ENCODE data around the gene AGTRAP. TPM values are rescaled to one million over a fixed set of nuclear protein-coding genes. Genes with fewer than 3 reads are reported as not detected.

Gene AGTRAP
- total and polyA plus RNA-seq, 4 donors: 22.2 to 61.2 (median 36.9) TPM

DNA sequence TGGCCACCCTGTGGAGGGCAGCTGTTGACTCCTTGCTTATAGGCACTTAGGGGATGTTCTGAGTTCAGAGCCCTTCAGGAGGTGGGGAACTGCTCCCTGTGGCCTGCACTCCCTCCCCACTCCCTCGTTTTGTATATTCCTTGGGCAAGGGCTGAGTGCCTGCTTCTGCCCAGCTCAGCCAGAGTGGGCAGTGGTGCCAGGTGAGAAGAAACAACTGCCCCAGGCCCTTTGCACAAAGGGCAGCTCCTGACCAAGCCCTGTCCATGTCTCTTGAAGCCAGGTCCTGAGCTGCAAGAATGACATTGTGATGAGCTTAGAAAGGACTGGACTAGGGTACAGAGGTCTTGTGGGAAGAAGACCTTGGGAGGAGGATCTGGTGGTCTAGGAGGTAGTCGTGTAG, 2.2 kb downstream of the AGTRAP start:
- ATAC-seq (ENCODE audit: low FRiP score): no peak
- no peak for DNase-seq
- Histone ChIP-seq H3K9me3 (ENCODE audit: control insufficient read depth, low read length) (no peaks in the 10 kb centered on the region), H3K27ac (ENCODE audit: low read depth in 1 of 2, low read length in 2 of 2) (no peak overlapping the region), H3K36me3 (ENCODE audit: control insufficient read depth in 1 of 2, insufficient read depth in 2 of 2, low read length in 1 of 2) (no peaks in the 10 kb centered on the region), H3K4me1 (ENCODE audit: control insufficient read depth in 1 of 2, insufficient read depth in 2 of 2, low read length in 2 of 2) (no peaks in the 10 kb centered on the region), H3K4me3 (ENCODE audit: low read length in 2 of 2) (no peak overlapping the region), H3K27me3 (ENCODE audit: control insufficient read depth in 1 of 2, insufficient read depth in 2 of 2, low read length in 1 of 2) (no peaks in the 10 kb centered on the region)
- intact Hi-C loops (cut with DNase I): loop anchor here (5.0 kb wide), 3 partner anchors 49 to 69 kb away; partner anchors contain the start of genes CLCN6 (in 1 of the 2) and MTHFR (in 1 of the 2)
- 75 to 84% methylated on average over 2 of the region's 2 CpGs for WGBS, 2 donors

- ATAC-seq (ENCODE audit: low FRiP score): no peak
- WGBS, 2 donors: 87 to 90% methylated on average over 6 of the region's 6 CpGs
- intact Hi-C loops (cut with DNase I): loop anchor here (5.0 kb wide), 3 partner anchors 49 to 69 kb away; partner anchors contain the start of genes CLCN6 (in 1 of the 2) and MTHFR (in 1 of the 2)
- H3K9me3 ChIP-seq (ENCODE audit: control insufficient read depth, low read length): no peaks in the 10 kb centered on the region
- H3K36me3 ChIP-seq (ENCODE audit: control insufficient read depth in 1 of 2, insufficient read depth in 2 of 2, low read length in 1 of 2): no peaks in the 10 kb centered on the region
- H3K4me3 ChIP-seq (ENCODE audit: low read length in 2 of 2): no peak overlapping the region
- no peak for DNase-seq
- H3K27ac ChIP-seq (ENCODE audit: low read depth in 1 of 2, low read length in 2 of 2): no peak overlapping the region
- H3K4me1 ChIP-seq (ENCODE audit: control insufficient read depth in 1 of 2, insufficient read depth in 2 of 2, low read length in 2 of 2): no peaks in the 10 kb centered on the region
- no peaks in the 10 kb centered on the region for H3K27me3 ChIP-seq (ENCODE audit: control insufficient read depth in 1 of 2, insufficient read depth in 2 of 2, low read length in 1 of 2)
These were observed 2.8 kb downstream of the AGTRAP start for GRCh38 chr1:11738783-11739182.

GRCh38 chr1:11740258-11741192, 4.6 kb downstream of the AGTRAP start:
- Histone ChIP-seq H3K4me1 (ENCODE audit: control insufficient read depth in 1 of 2, insufficient read depth in 2 of 2, low read length in 2 of 2) (no peaks in the 10 kb centered on the region), H3K4me3 (ENCODE audit: low read length in 2 of 2) (no peak overlapping the region), H3K36me3 (ENCODE audit: control insufficient read depth in 1 of 2, insufficient read depth in 2 of 2, low read length in 1 of 2) (no peaks in the 10 kb centered on the region), H3K27me3 (ENCODE audit: control insufficient read depth in 1 of 2, insufficient read depth in 2 of 2, low read length in 1 of 2) (no peaks in the 10 kb centered on the region), H3K9me3 (ENCODE audit: control insufficient read depth, low read length) (no peaks in the 10 kb centered on the region), H3K27ac (ENCODE audit: low read depth in 1 of 2, low read length in 2 of 2) (no peak overlapping the region)
- intact Hi-C loops (cut with DNase I): no loop called here
- DNase-seq (no peak), ATAC-seq (ENCODE audit: low FRiP score) (no peak)
- 67 to 75% methylated on average over 15 of the region's 15 CpGs for WGBS, 2 donors

DNA sequence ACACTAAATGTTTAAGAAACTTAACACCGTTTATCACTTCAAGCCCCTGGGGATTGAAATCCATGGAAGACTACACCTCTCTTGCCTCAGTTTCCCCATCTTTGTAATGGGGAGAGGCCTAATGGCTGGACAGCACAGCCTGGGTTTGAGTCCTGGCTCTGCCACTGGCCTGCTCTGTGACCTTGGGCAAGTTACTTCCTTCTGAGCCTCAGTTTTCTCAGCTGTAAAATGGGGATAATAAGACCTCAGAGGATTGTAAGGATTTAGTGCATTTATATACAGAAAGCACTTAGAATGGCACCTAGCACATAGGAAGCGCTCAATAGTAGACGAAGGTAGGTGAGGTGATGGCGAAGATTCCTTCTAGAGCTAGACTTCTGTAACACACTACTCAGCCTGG, 5.5 kb downstream of the AGTRAP start:
- H3K9me3 ChIP-seq (ENCODE audit: control insufficient read depth, low read length): no peaks in the 10 kb centered on the region
- intact Hi-C loops (cut with DNase I): no loop called here
- no peaks in the 10 kb centered on the region for H3K27me3 ChIP-seq (ENCODE audit: control insufficient read depth in 1 of 2, insufficient read depth in 2 of 2, low read length in 1 of 2)
- H3K27ac ChIP-seq (ENCODE audit: low read depth in 1 of 2, low read length in 2 of 2): no peak overlapping the region
- WGBS, 2 donors: 86 to 92% methylated on average over 4 of the region's 4 CpGs
- H3K36me3 ChIP-seq (ENCODE audit: control insufficient read depth in 1 of 2, insufficient read depth in 2 of 2, low read length in 1 of 2): no peaks in the 10 kb centered on the region
- no peak overlapping the region for H3K4me3 ChIP-seq (ENCODE audit: low read length in 2 of 2)
- ATAC-seq (ENCODE audit: low FRiP score) (no peak), DNase-seq (no peak)
- H3K4me1 ChIP-seq (ENCODE audit: control insufficient read depth in 1 of 2, insufficient read depth in 2 of 2, low read length in 2 of 2): no peaks in the 10 kb centered on the region

DNA sequence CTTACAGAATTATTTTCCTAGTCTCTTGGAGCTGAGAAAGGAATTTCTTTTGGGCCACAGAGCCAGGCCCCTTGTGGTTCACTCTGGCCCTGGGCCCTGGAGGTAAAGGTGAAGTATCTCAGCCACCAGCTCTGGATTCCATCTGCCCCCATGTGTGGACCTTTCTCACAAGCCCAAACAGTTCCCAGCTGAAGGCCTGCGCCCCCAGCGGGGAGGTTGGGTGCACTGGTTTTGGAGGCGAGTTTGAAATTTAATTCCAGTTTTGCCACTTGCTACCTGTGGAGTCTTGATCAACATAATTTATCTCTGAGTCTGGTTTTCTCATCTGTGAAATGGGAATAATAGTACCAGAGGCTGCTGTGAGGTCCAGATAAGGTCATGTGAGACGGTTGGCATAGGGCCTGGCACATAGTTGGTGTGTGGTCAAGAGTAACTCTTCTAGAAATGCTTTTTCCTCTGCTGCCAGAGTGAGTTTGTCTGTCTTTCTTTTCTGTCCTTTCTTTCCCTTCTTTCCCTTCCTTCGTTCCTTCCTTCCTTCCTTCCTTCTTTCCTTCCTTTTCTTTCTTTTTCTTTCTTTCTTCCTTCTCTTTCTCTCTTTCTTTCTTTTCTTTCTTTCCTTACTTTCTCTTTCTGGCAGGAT, 6.1 kb downstream of the AGTRAP start:
- Histone ChIP-seq H3K4me3 (ENCODE audit: low read length in 2 of 2) (no peak overlapping the region), H3K27me3 (ENCODE audit: control insufficient read depth in 1 of 2, insufficient read depth in 2 of 2, low read length in 1 of 2) (no peaks in the 10 kb centered on the region), H3K36me3 (ENCODE audit: control insufficient read depth in 1 of 2, insufficient read depth in 2 of 2, low read length in 1 of 2) (no peaks in the 10 kb centered on the region), H3K27ac (ENCODE audit: low read depth in 1 of 2, low read length in 2 of 2) (no peak overlapping the region), H3K9me3 (ENCODE audit: control insufficient read depth, low read length) (no peaks in the 10 kb centered on the region), H3K4me1 (ENCODE audit: control insufficient read depth in 1 of 2, insufficient read depth in 2 of 2, low read length in 2 of 2) (no peaks in the 10 kb centered on the region)
- WGBS, 2 donors: 75 to 77% methylated on average over 5 of the region's 5 CpGs
- ATAC-seq (ENCODE audit: low FRiP score) (no peak), DNase-seq (no peak)
- intact Hi-C loops (cut with DNase I): no loop called here

- DNase-seq (no peak), ATAC-seq (ENCODE audit: low FRiP score) (no peak)
- WGBS, 2 donors: 72 to 80% methylated on average over 9 of the region's 9 CpGs
- H3K9me3 ChIP-seq (ENCODE audit: control insufficient read depth, low read length): no peaks in the 10 kb centered on the region
- H3K27me3 ChIP-seq (ENCODE audit: control insufficient read depth in 1 of 2, insufficient read depth in 2 of 2, low read length in 1 of 2): no peaks in the 10 kb centered on the region
- no peak overlapping the region for H3K27ac ChIP-seq (ENCODE audit: low read depth in 1 of 2, low read length in 2 of 2)
- intact Hi-C loops (cut with DNase I): no loop called here
- no peaks in the 10 kb centered on the region for H3K4me1 ChIP-seq (ENCODE audit: control insufficient read depth in 1 of 2, insufficient read depth in 2 of 2, low read length in 2 of 2)
- H3K4me3 ChIP-seq (ENCODE audit: low read length in 2 of 2): no peak overlapping the region
- no peaks in the 10 kb centered on the region for H3K36me3 ChIP-seq (ENCODE audit: control insufficient read depth in 1 of 2, insufficient read depth in 2 of 2, low read length in 1 of 2)
These were observed 8.4 kb downstream of the AGTRAP start for GRCh38 chr1:11744287-11744686.

- Histone ChIP-seq H3K27me3 (ENCODE audit: control insufficient read depth in 1 of 2, insufficient read depth in 2 of 2, low read length in 1 of 2) (no peaks in the 10 kb centered on the region), H3K9me3 (ENCODE audit: control insufficient read depth, low read length) (no peaks in the 10 kb centered on the region), H3K4me1 (ENCODE audit: control insufficient read depth in 1 of 2, insufficient read depth in 2 of 2, low read length in 2 of 2) (no peaks in the 10 kb centered on the region), H3K27ac (ENCODE audit: low read depth in 1 of 2, low read length in 2 of 2) (no peak overlapping the region), H3K4me3 (ENCODE audit: low read length in 2 of 2) (no peak overlapping the region), H3K36me3 (ENCODE audit: control insufficient read depth in 1 of 2, insufficient read depth in 2 of 2, low read length in 1 of 2) (peaks cover 0 to 2% of the 10 kb centered on the region in 2 donors)
- ATAC-seq (ENCODE audit: low FRiP score): no peak
- DNase-seq: no peak
- 69 to 75% methylated on average over 6 of the region's 6 CpGs for WGBS, 2 donors
- intact Hi-C loops (cut with DNase I): no loop called here
These were observed 10.2 kb downstream of the AGTRAP start for GRCh38 chr1:11746092-11746491.

DNA sequence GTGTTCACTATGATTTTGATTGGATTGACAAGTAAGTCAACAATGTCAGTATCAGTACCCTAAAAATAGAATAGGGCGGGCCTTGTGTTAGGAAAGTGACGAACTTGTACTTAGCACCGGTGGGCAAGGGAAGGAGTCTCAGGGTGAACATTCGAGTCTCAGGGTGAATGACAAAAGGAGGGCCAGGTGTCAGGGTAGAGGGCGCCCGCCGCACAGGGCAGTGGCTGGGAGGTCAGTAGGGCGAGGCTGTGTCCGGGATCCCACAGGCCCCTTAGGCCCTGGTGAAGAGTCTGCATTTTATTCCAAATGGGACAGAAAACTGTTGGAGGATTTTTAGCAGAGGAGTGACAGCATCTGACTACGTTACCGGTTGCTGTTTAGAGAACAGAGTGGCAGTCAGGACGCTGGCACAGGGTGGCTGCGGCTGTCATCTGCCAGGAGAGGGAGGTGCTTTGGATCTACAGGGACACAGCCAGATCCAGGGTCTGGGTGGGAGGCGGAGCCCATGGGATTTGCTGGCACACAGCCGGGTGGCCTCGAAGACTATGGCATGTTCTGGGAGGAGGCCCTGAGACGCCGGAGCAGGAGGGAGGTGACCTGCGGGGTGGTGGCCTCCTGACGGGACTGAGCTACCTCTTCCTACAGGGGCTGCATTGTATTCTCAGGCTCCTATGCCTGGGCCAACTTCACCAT, 11.0 kb downstream of the AGTRAP start:
- H3K27ac ChIP-seq (ENCODE audit: low read depth in 1 of 2, low read length in 2 of 2): no peak overlapping the region
- no peaks in the 10 kb centered on the region for H3K4me1 ChIP-seq (ENCODE audit: control insufficient read depth in 1 of 2, insufficient read depth in 2 of 2, low read length in 2 of 2)
- DNase-seq (no peak), ATAC-seq (ENCODE audit: low FRiP score) (no peak)
- no peak overlapping the region for H3K4me3 ChIP-seq (ENCODE audit: low read length in 2 of 2)
- peaks cover 0 to 2% of the 10 kb centered on the region in 2 donors for H3K36me3 ChIP-seq (ENCODE audit: control insufficient read depth in 1 of 2, insufficient read depth in 2 of 2, low read length in 1 of 2)
- H3K9me3 ChIP-seq (ENCODE audit: control insufficient read depth, low read length): no peaks in the 10 kb centered on the region
- no peaks in the 10 kb centered on the region for H3K27me3 ChIP-seq (ENCODE audit: control insufficient read depth in 1 of 2, insufficient read depth in 2 of 2, low read length in 1 of 2)
- intact Hi-C loops (cut with DNase I): no loop called here
- WGBS, 2 donors: 38 to 49% methylated on average over 20 of the region's 20 CpGs
